IPS-NIHi11 (cell line): ENCODE measurements around the gene KAZN.

Experiments
- DNase-seq: peaks from one replicate; pipeline ENCODE4 v3.0.0; 2012; ENCODE audit warnings: mixed read lengths, low spot score

Gene KAZN

GRCh38 chr1:14982029-14982428 lies 383.5 kb downstream of the KAZN start:
- DNase-seq: no peak

- no peak for DNase-seq
Measured at GRCh38 chr1:14983277-14983676, 384.8 kb downstream of the KAZN start.

GRCh38 chr1:14986168-14986567 lies 387.7 kb downstream of the KAZN start:
- no peak for DNase-seq

GRCh38 chr1:14987829-14988603 lies 389.5 kb downstream of the KAZN start:
- no peak for DNase-seq

- no peak for DNase-seq
Measured at GRCh38 chr1:14988636-14989035, 390.2 kb downstream of the KAZN start.

GRCh38 chr1:14989931-14990728 lies 391.6 kb downstream of the KAZN start:
- DNase-seq: no peak

GRCh38 chr1:14993414-14993813 lies 394.9 kb downstream of the KAZN start:
- DNase-seq: no peak

GRCh38 chr1:14994148-14994547 lies 395.7 kb downstream of the KAZN start:
- DNase-seq: no peak

- DNase-seq: no peak
Measured at GRCh38 chr1:14994841-14995437, 396.5 kb downstream of the KAZN start.

- DNase-seq: peak; percentile 57
Measured at GRCh38 chr1:14996133-14997050, 397.9 kb downstream of the KAZN start.

- no peak for DNase-seq
Measured at GRCh38 chr1:14997646-14998276, 399.3 kb downstream of the KAZN start.

GRCh38 chr1:14999441-14999840 lies 401.0 kb downstream of the KAZN start:
- DNase-seq: no peak

GRCh38 chr1:15000030-15000429 lies 401.5 kb downstream of the KAZN start:
- no peak for DNase-seq

GRCh38 chr1:15000671-15001070 lies 402.2 kb downstream of the KAZN start:
- DNase-seq: no peak

GRCh38 chr1:15001317-15001915 lies 402.9 kb downstream of the KAZN start:
- no peak for DNase-seq

- DNase-seq: no peak
Measured at GRCh38 chr1:15002325-15002724, 403.8 kb downstream of the KAZN start.

- DNase-seq: no peak
Measured at GRCh38 chr1:15004396-15004795, 405.9 kb downstream of the KAZN start.

- DNase-seq: no peak
Measured at GRCh38 chr1:15005116-15005515, 406.6 kb downstream of the KAZN start.

- no peak for DNase-seq
Measured at GRCh38 chr1:15007368-15007767, 408.9 kb downstream of the KAZN start.

- DNase-seq: no peak
Measured at GRCh38 chr1:15007842-15008241, 409.4 kb downstream of the KAZN start.
